Measurements from ENCODE around the gene SLC12A7. TPM values are rescaled to one million over a fixed set of nuclear protein-coding genes. Genes with fewer than 3 reads are reported as not detected.

The SLC12A7 gene
- total and polyA plus RNA-seq, 9 donors: 5.9 to 33.9 (median 23.0) TPM

DNA sequence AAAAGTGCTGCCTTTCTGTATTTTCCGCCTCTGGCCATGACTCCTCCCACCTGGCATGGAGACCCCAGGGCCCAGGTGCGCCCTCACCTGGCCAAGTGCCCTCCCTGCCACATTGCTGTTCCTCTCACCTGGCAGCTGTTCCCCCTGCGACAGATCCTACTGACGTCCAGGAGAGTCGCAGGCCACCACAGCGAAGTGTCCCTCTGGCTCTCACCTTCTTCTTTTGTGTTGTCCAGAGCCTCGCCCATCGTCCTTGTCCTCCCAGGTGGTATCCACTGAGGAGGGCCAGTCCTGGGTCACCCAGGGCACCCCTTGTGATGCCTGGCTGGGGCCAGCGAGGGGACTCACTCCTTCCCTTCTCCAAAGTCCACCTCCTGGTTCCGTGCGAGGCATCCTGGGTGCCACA, 100.6 kb downstream of the SLC12A7 start:
- WGBS, 3 donors: 73 to 84% (median 79%) methylated on average over 11 of the region's 11 CpGs
- Histone ChIP-seq H3K36me3 (no peaks in the 10 kb centered on the region), H3K27ac (no peak overlapping the region), H3K9me3 (no peaks in the 10 kb centered on the region), H3K27me3 (no peaks in the 10 kb centered on the region), H3K4me3 (no peak overlapping the region), H3K4me1 (ENCODE audit: insufficient read depth) (peaks cover 1% of the 10 kb centered on the region)
- peak in 2 of 5 donors; percentile 16 to 17 for DNase-seq
- intact Hi-C loops (cut with DNase I): no loop called here
- TF ChIP-seq, protein P1, sequence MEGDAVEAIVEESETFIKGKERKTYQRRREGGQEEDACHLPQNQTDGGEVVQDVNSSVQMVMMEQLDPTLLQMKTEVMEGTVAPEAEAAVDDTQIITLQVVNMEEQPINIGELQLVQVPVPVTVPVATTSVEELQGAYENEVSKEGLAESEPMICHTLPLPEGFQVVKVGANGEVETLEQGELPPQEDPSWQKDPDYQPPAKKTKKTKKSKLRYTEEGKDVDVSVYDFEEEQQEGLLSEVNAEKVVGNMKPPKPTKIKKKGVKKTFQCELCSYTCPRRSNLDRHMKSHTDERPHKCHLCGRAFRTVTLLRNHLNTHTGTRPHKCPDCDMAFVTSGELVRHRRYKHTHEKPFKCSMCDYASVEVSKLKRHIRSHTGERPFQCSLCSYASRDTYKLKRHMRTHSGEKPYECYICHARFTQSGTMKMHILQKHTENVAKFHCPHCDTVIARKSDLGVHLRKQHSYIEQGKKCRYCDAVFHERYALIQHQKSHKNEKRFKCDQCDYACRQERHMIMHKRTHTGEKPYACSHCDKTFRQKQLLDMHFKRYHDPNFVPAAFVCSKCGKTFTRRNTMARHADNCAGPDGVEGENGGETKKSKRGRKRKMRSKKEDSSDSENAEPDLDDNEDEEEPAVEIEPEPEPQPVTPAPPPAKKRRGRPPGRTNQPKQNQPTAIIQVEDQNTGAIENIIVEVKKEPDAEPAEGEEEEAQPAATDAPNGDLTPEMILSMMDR (IDR thresholded peaks at IDR 0.05): no peak
- TF ChIP-seq EP300 (IDR thresholded peaks at IDR 0.05) (no peak), POLR2A (IDR thresholded peaks at IDR 0.05) (no peak)

DNA sequence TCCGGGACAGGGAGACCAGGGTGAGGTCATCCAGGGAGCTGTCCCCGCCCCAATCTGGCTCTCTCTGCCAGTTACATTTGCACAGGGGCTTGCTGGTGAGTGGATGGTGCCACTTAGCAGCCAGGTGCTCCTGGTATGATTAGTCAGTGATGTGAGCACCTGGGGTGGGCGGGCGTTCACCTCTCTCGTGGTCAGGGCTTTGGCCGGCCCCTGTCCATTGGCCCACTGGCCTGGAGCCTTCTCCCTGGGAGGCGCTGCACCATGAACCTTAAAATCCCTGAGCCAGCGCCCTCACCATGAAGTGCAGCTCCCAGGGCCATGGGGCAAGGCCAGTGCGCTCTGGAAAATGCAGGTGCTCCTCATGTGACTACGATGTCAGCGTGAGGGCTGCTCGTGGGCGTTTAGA, 101.2 kb downstream of the SLC12A7 start:
- peak in 2 of 5 donors; percentile 10 to 25 for DNase-seq
- no peaks in the 10 kb centered on the region for H3K9me3 ChIP-seq
- H3K4me1 ChIP-seq (ENCODE audit: insufficient read depth): peaks cover 1% of the 10 kb centered on the region
- no peaks in the 10 kb centered on the region for H3K27me3 ChIP-seq
- intact Hi-C loops (cut with DNase I): no loop called here
- 70 to 88% (median 79%) methylated on average over 13 of the region's 13 CpGs for WGBS, 3 donors
- no peaks in the 10 kb centered on the region for H3K36me3 ChIP-seq
- no peak for TF ChIP-seq POLR2A (IDR thresholded peaks at IDR 0.05)
- TF ChIP-seq, protein P1 (IDR thresholded peaks at IDR 0.05): no peak
- TF ChIP-seq EP300 (IDR thresholded peaks at IDR 0.05): no peak
- no peak overlapping the region for H3K27ac ChIP-seq
- H3K4me3 ChIP-seq: no peak overlapping the region

DNA sequence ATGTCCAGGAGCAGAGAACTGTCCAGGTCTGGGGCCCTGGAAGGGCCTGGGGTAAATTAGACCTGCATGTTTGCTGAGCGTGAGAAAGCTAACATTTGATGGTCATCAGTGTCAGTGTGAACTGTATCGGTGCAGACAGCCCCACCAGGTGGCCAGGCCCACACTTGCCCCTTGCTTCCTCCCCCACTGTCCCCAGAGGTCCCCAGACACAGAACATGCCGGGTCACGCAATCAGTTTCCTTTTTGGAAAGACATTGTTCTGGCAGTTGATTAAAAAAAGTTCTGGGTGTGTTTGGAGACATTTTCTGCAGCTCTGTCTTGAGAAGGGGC, 101.7 kb downstream of the SLC12A7 start:
- intact Hi-C loops (cut with DNase I): no loop called here
- Histone ChIP-seq H3K27ac (no peak overlapping the region), H3K4me1 (ENCODE audit: insufficient read depth) (peaks cover 2% of the 10 kb centered on the region), H3K4me3 (no peak overlapping the region), H3K9me3 (no peaks in the 10 kb centered on the region), H3K27me3 (no peaks in the 10 kb centered on the region), H3K36me3 (no peaks in the 10 kb centered on the region)
- TF ChIP-seq, protein P1 (IDR thresholded peaks at IDR 0.05): no peak
- TF ChIP-seq EP300 (IDR thresholded peaks at IDR 0.05) (no peak), POLR2A (IDR thresholded peaks at IDR 0.05) (no peak)
- DNase-seq: peak in 1 of 5 donors; percentile 3
- 69 to 80% (median 77%) methylated on average over 4 of the region's 4 CpGs for whole genome bisulfite sequencing, 3 donors

DNA sequence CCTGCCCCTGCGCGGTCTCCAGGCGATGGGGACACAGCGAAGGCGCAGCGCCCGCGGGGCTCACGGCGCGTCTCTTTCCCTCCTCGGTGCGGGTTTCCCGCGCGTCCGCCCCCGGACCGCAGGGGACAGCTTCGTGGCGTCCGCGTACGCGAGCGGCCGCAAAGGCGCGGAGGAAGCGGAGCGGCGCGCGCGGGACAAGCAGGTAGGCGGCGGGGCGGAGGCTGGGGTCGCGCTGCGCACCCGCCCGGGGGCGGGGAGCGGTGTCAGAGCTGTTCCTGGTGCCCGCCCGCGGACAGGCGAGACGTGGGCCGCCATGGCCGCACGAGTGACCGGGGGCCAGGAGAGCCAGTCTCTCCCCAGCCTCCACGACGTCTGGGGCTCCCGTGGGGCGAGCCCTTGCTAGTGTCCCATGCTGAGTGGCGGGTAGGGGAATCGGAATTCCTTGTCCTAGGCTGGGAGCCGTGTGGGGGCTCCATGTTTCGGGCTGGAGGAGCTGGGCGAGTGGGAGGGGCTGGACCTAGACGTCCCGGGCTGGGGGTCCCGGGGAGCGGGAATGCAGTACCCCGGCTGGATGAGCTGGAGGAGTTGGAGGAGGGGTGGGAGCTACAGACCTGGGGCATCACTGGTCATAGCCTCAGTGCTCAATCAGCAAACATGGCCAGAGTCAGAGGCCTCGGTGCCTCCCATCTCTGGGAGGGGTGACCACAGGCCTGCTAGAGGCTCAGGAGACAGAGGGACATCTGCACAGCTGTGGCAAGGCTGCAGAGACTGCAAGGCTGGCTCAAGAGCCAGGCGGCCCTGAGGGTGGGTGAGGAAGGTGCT, 102.3 kb downstream of the SLC12A7 start:
- WGBS, 3 donors: 7 to 11% (median 11%) methylated on average over 48 to 70 of the region's 70 CpGs
- TF ChIP-seq, protein P1 (IDR thresholded peaks at IDR 0.05): no peak
- TF ChIP-seq EP300 (IDR thresholded peaks at IDR 0.05) (no peak), POLR2A (IDR thresholded peaks at IDR 0.05) (no peak)
- DNase-seq: peak in 4 of 5 donors; percentile 7 to 24 (median 10)
- Histone ChIP-seq H3K4me1 (ENCODE audit: insufficient read depth) (peaks cover 3% of the 10 kb centered on the region), H3K4me3 (peak overlapping the region; percentile 22), H3K36me3 (no peaks in the 10 kb centered on the region), H3K27me3 (no peaks in the 10 kb centered on the region), H3K9me3 (no peaks in the 10 kb centered on the region), H3K27ac (no peak overlapping the region)
- intact Hi-C loops (cut with DNase I): no loop called here

All from ovary (tissue), 9 donors.